Progenitor cell of endocrine pancreas (in vitro differentiated cells): ENCODE measurements around the gene DSCAML1. TPM values are rescaled to one million over a fixed set of nuclear protein-coding genes. Genes with fewer than 3 reads are reported as not detected.

Experiments used
- DNase-seq: peaks from one replicate; pipeline ENCODE4 v3.0.0; 2021; ENCODE audit warnings: low spot score; ENCODE audit not compliant: unreplicated experiment
- H3K27ac Mint-ChIP-seq: 2 replicates; pipeline ENCODE4 v1.8.0; 2021; ENCODE audit warnings: mild to moderate bottlenecking, moderate library complexity, mixed read lengths
- H3K27me3 Mint-ChIP-seq: 2 replicates; pipeline ENCODE4 v1.8.0; 2021; ENCODE audit warnings: mixed read lengths
- H3K36me3 Mint-ChIP-seq: 2 replicates; pipeline ENCODE4 v1.8.0; 2022; ENCODE audit warnings: mixed read lengths; ENCODE audit not compliant: insufficient read depth
- H3K4me1 Mint-ChIP-seq: 2 replicates; pipeline ENCODE4 v1.8.0; 2021; ENCODE audit warnings: low read depth, mixed read lengths
- H3K4me3 Mint-ChIP-seq: 2 replicates; pipeline ENCODE4 v1.8.0; 2021; ENCODE audit warnings: low read depth, mild to moderate bottlenecking, moderate library complexity, mixed read lengths
- H3K9me3 Mint-ChIP-seq: 2 replicates; pipeline ENCODE4 v1.8.0; 2021; ENCODE audit warnings: low read depth, mixed read lengths
- CTCF ChIP-seq: fragments of 200-600 bp; sonication (generic); IDR thresholded peaks from one replicate; pipeline ENCODE4 v1.5.0; 2021; ENCODE audit warnings: antibody characterized with exemption, mild to moderate bottlenecking; ENCODE audit not compliant: unreplicated experiment
- total RNA-seq: library from RNA; stranded (reverse); gene quantifications from 2 replicates; pipeline ENCODE4 v1.2.1, GENCODE V29; 2021

The DSCAML1 gene
- total RNA-seq, 1 donor from 2014 or later, result 2.7 TPM

- Mint-ChIP-seq H3K27me3 (no peaks in the 10 kb centered on the region), H3K4me1 (no peaks in the 10 kb centered on the region), H3K4me3 (no peak overlapping the region), H3K9me3 (peaks cover 18% of the 10 kb centered on the region), H3K27ac (no peak overlapping the region), H3K36me3 (peaks cover 58% of the 10 kb centered on the region)
- no peak for TF ChIP-seq CTCF
- no peak for DNase-seq
Observed at GRCh38 chr11:117396970-117397369, 400.0 kb downstream of the DSCAML1 start.

- peaks cover 18% of the 10 kb centered on the region for H3K9me3 Mint-ChIP-seq
- H3K4me3 Mint-ChIP-seq, result no peak overlapping the region
- no peaks in the 10 kb centered on the region for H3K27me3 Mint-ChIP-seq
- DNase-seq, result no peak
- H3K4me1 Mint-ChIP-seq, result no peaks in the 10 kb centered on the region
- no peak for TF ChIP-seq CTCF
- H3K27ac Mint-ChIP-seq, result no peak overlapping the region
- peaks cover 48% of the 10 kb centered on the region for H3K36me3 Mint-ChIP-seq
Observed at GRCh38 chr11:117395476-117395875, 401.5 kb downstream of the DSCAML1 start.

GRCh38 chr11:117394221-117394925 lies 402.6 kb downstream of the DSCAML1 start:
- Mint-ChIP-seq H3K4me3 (no peak overlapping the region), H3K27ac (no peak overlapping the region), H3K4me1 (no peaks in the 10 kb centered on the region), H3K36me3 (peaks cover 40% of the 10 kb centered on the region), H3K9me3 (peaks cover 11% of the 10 kb centered on the region), H3K27me3 (no peaks in the 10 kb centered on the region)
- DNase-seq, result no peak
- no peak for TF ChIP-seq CTCF

- Mint-ChIP-seq H3K36me3 (peaks cover 33% of the 10 kb centered on the region), H3K4me3 (no peak overlapping the region), H3K27ac (no peak overlapping the region), H3K4me1 (no peaks in the 10 kb centered on the region), H3K27me3 (no peaks in the 10 kb centered on the region), H3K9me3 (peaks cover 7% of the 10 kb centered on the region)
- no peak for DNase-seq
- no peak for TF ChIP-seq CTCF
Observed at GRCh38 chr11:117392979-117393378, 404.0 kb downstream of the DSCAML1 start.

GRCh38 chr11:117392001-117392690 lies 404.9 kb downstream of the DSCAML1 start:
- no peak for DNase-seq
- TF ChIP-seq CTCF, result no peak
- H3K4me3 Mint-ChIP-seq, result no peak overlapping the region
- no peaks in the 10 kb centered on the region for H3K4me1 Mint-ChIP-seq
- no peaks in the 10 kb centered on the region for H3K27me3 Mint-ChIP-seq
- peaks cover 25% of the 10 kb centered on the region for H3K36me3 Mint-ChIP-seq
- no peaks in the 10 kb centered on the region for H3K9me3 Mint-ChIP-seq
- H3K27ac Mint-ChIP-seq, result no peak overlapping the region
